ENCODE measurements around the gene ADM2. TPM values are rescaled to one million over a fixed set of nuclear protein-coding genes. Genes with fewer than 3 reads are reported as not detected.

Gene ADM2
- total RNA-seq, 6 experiments from 2014 or later = 1.0 to 19.2 (median 2.2) TPM

DNA sequence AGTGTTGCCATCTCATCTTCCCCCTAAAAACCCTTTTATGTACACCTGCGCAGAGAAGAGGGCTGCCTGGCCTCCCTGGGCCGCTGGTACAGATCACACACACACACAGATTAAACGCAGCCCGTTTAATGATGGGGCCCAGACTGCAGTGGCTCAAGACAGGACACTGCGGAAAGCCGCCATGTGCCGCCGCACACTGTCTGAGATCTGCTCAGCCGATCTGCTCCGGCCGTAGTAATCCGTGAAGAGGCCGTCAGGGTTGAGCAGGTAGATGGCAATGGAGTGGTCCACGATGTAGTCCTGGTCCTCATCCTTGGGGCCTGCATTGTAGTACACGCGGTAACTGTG, 42.1 kb downstream of the ADM2 start:
- Histone ChIP-seq H3K36me3 (peaks cover 0 to 27% (median 6%) of the 10 kb centered on the region in 4 donors), H3K27ac (no peak overlapping the region)
- TF ChIP-seq CTCF (IDR thresholded peaks at IDR 0.05) (no peak), POLR2A (IDR thresholded peaks at IDR 0.05) (no peak)

GRCh38 chr22:50523806-50524675, 42.7 kb downstream of the ADM2 start:
- ATAC-seq = no peak
- H3K36me3 ChIP-seq = peaks cover 0 to 27% (median 3%) of the 10 kb centered on the region in 4 donors
- intact Hi-C loops (cut with DNase I) = loop anchor here in 1 of 2 donors (10.0 kb wide), 1 partner anchor 91 kb away; no protein-coding TSS in a partner anchor
- H3K27ac ChIP-seq = peak overlapping the region in 1 of 3 donors; percentile 87
- H3K9me3 ChIP-seq = no peaks in the 10 kb centered on the region
- peak in 2 of 3 donors; percentile 55 to 60 for DNase-seq
- no peaks in the 10 kb centered on the region for H3K27me3 ChIP-seq
- H3K4me3 ChIP-seq = peak overlapping the region; percentile 66 to 74 (median 68)
- H3K4me1 ChIP-seq = peaks cover 0 to 24% (median 10%) of the 10 kb centered on the region in 4 donors
- no CpG with 5 or more reads among the region's 25 CpGs for WGBS (ENCODE audit: insufficient coverage, low coverage, low lambda C conversion rate, missing lambda C conversion rate)
- TF ChIP-seq POLR2A (IDR thresholded peaks at IDR 0.05) (no peak), CTCF (IDR thresholded peaks at IDR 0.05) (no peak)

More for the DNA sequence above, 42.1 kb downstream of the ADM2 start:
- intact Hi-C loops (cut with DNase I) = loop anchor here in 1 of 2 donors (10.0 kb wide), 1 partner anchor 91 kb away; no protein-coding TSS in a partner anchor
- no peaks in the 10 kb centered on the region for H3K27me3 ChIP-seq
- H3K9me3 ChIP-seq = no peaks in the 10 kb centered on the region
- WGBS (ENCODE audit: insufficient coverage, low coverage, low lambda C conversion rate, missing lambda C conversion rate) = 94% methylated on average over 9 of the region's 16 CpGs
- H3K4me1 ChIP-seq = peaks cover 0 to 24% (median 8%) of the 10 kb centered on the region in 4 donors
- no peak for DNase-seq
- no peak for ATAC-seq
- H3K4me3 ChIP-seq = no peak overlapping the region

DNA sequence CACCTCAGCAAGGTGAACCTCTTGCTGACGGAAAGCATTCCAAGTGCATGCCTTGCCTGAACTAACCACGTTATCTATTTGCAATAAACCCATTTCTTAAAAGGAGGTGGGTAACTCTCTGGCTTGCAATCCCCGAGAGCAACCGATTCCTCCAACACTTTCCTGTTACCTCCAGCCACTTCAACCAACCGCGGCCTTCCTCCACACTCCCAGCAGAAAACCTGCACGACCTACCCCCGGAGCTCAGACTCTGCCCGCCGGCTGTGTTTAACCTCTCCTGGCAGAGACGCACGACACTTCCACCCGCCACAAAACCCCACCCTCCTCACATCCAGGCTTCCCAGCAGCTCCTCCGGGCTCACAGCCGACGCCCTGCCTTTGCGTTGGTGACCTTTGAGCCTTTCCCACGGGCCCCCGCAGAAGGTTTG, 43.3 kb downstream of the ADM2 start:
- ATAC-seq (no peak), DNase-seq (no peak)
- Histone ChIP-seq H3K27ac (peak overlapping the region; percentile 76 to 94 (median 87)), H3K4me3 (peak overlapping the region; percentile 66 to 74 (median 68)), H3K4me1 (peaks cover 0 to 25% (median 12%) of the 10 kb centered on the region in 4 donors), H3K27me3 (no peaks in the 10 kb centered on the region), H3K36me3 (peaks cover 0 to 23% (median 3%) of the 10 kb centered on the region in 4 donors), H3K9me3 (no peaks in the 10 kb centered on the region)
- 1% methylated on average over 15 of the region's 19 CpGs for WGBS (ENCODE audit: insufficient coverage, low coverage, low lambda C conversion rate, missing lambda C conversion rate)
- TF ChIP-seq CTCF (IDR thresholded peaks at IDR 0.05) (no peak), POLR2A (IDR thresholded peaks at IDR 0.05) (no peak)
- intact Hi-C loops (cut with DNase I) = loop anchor here in 1 of 2 donors (10.0 kb wide), 1 partner anchor 90 kb away; no protein-coding TSS in a partner anchor

DNA sequence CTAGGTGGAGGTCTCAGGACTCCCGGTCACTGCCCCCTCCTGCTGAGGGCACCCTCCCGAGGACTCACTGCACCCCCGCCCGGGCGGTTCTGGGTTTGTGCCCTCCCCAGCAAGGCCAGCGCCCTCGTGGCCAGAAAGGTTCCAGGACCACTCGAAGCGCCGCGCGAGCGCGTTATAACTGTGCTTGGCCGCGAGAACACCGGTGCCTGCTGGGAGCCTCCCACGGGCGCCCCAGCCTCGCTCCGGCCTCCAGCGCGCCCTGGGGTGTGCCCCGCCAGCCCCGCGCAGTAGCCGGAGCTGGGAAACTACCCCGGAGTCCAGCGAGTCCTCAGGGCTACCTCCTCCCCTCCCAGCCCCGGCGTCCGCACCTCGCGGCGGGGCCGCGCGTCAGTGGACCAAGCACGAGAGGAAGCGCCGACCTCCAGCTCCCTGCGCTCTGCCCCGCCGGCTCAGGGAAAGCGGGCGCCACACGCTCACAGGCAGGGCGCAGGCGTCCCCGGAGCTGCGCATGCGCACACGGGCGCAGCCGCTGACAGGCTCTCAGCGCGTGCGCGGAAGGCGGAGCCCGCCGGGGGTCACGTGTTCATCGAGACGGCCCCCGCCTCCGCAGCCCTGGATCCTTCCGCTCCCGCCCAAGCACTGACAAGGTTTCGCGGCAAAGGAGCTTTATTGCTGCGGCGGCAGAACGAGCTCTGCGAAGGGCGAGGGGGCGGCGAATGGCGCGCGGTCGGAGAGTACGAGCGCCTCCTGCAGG, 43.9 kb downstream of the ADM2 start, which contains the start of gene SCO2:
Gene SCO2 (minus strand): TSS at position 495 of the 754 bp plus-strand sequence. CDS start 1,187 bp downstream, outside the sequence.
- intact Hi-C loops (cut with DNase I) = loop anchor here in 1 of 2 donors (10.0 kb wide), 1 partner anchor 90 kb away; no protein-coding TSS in a partner anchor
- no peaks in the 10 kb centered on the region for H3K27me3 ChIP-seq
- peak; percentile 97 for DNase-seq
- H3K4me1 ChIP-seq = peaks cover 0 to 25% (median 12%) of the 10 kb centered on the region in 4 donors
- peak within 1 kb of the TSS; percentile 66 to 74 (median 68) for H3K4me3 ChIP-seq
- peak; percentile 92 for TF ChIP-seq POLR2A (IDR thresholded peaks at IDR 0.05)
- TF ChIP-seq CTCF (IDR thresholded peaks at IDR 0.05) = peak; percentile 8 to 36 (median 29)
- peaks cover 0 to 23% (median 3%) of the 10 kb centered on the region in 4 donors for H3K36me3 ChIP-seq
- ATAC-seq = peak; percentile 38 to 64 (median 56)
- peak within 1 kb of the TSS; percentile 76 to 94 (median 87) for H3K27ac ChIP-seq
- WGBS (ENCODE audit: insufficient coverage, low coverage, low lambda C conversion rate, missing lambda C conversion rate) = 0% methylated on average over 15 of the region's 84 CpGs
- no peaks in the 10 kb centered on the region for H3K9me3 ChIP-seq

Measured in right lobe of liver (tissue), 6 donors.